Fibroblast of villous mesenchyme (primary cell): ENCODE results near the gene ZBTB7A. TPM values are rescaled to one million over a fixed set of nuclear protein-coding genes. Genes with fewer than 3 reads are reported as not detected.

Experiments
- DNase-seq: peaks from one replicate; pipeline ENCODE4 v3.0.0-alpha.2; 2010; ENCODE audit warnings: low read depth
- H3K4me3 ChIP-seq: 2 replicates; pipeline ENCODE4 v1.5.1; 2011; ENCODE audit warnings: low read depth, mild to moderate bottlenecking, low read length
- CTCF ChIP-seq: IDR thresholded peaks from 2 replicates; pipeline ENCODE4 v1.5.1; 2012; ENCODE audit warnings: low read depth, mild to moderate bottlenecking, low read length; ENCODE audit not compliant: insufficient read depth
- total RNA-seq: library from RNA; depleted of rRNA; stranded (reverse); fragments of >200 nt; gene quantifications from 2 replicates; pipeline ENCODE4 v1.2.3, GENCODE V29; 2012

Gene ZBTB7A
- total RNA-seq, 1 donor, result 31.5 TPM

- no peak for DNase-seq
- no peak for TF ChIP-seq CTCF
These were observed 3.1 kb downstream of the ZBTB7A start for GRCh38 chr19:4063369-4064148.

GRCh38 chr19:4062419-4063368, 4.0 kb downstream of the ZBTB7A start:
- TF ChIP-seq CTCF, result no peak
- H3K4me3 ChIP-seq, result peak overlapping the region; percentile 70
- no peak for DNase-seq

More at GRCh38 chr19:4063369-4064148, 3.1 kb downstream of the ZBTB7A start:
- peak overlapping the region; percentile 70 for H3K4me3 ChIP-seq

GRCh38 chr19:4061683-4062418, 4.8 kb downstream of the ZBTB7A start:
- no peak for DNase-seq
- H3K4me3 ChIP-seq, result peak overlapping the region; percentile 54
- TF ChIP-seq CTCF, result no peak

- DNase-seq, result peak; percentile 61
- peak overlapping the region; percentile 54 for H3K4me3 ChIP-seq
- TF ChIP-seq CTCF, result no peak
These were observed 5.5 kb downstream of the ZBTB7A start for GRCh38 chr19:4061178-4061682.

- no peak for TF ChIP-seq CTCF
- no peak for DNase-seq
- peak overlapping the region; percentile 54 for H3K4me3 ChIP-seq
These were observed 6.0 kb downstream of the ZBTB7A start for GRCh38 chr19:4060621-4061177.
